GM12801 (cell line): ENCODE measurements around the gene ZNF839.

Experiments used
- TF ChIP-seq, protein P1 (sequence below): IDR thresholded peaks from one replicate; pipeline ENCODE4 v1.5.1; 2011; ENCODE audit warnings: control low read depth; ENCODE audit not compliant: insufficient read length; ENCODE audit errors: extremely low read depth

The ZNF839 gene

DNA sequence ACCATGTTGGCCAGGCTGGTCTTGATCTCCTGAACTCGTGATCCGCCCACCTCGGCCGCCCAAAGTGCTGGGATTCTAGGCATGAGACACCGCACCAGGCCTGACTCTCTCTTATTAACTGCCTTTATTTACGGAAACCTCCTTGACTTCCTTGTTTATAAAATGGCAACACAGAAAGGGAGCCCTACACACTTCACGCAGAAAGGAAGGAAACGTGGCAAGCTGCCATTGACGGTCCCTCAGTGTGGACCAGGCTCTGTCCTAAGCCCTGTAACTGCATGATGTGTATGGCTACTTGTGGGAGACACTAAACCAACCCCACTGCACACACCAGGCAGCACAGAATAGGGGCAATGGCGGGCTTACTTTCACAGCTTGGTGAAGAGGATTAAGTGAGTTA lies 31.5 kb downstream of the ZNF839 start:
- TF ChIP-seq, protein P1, sequence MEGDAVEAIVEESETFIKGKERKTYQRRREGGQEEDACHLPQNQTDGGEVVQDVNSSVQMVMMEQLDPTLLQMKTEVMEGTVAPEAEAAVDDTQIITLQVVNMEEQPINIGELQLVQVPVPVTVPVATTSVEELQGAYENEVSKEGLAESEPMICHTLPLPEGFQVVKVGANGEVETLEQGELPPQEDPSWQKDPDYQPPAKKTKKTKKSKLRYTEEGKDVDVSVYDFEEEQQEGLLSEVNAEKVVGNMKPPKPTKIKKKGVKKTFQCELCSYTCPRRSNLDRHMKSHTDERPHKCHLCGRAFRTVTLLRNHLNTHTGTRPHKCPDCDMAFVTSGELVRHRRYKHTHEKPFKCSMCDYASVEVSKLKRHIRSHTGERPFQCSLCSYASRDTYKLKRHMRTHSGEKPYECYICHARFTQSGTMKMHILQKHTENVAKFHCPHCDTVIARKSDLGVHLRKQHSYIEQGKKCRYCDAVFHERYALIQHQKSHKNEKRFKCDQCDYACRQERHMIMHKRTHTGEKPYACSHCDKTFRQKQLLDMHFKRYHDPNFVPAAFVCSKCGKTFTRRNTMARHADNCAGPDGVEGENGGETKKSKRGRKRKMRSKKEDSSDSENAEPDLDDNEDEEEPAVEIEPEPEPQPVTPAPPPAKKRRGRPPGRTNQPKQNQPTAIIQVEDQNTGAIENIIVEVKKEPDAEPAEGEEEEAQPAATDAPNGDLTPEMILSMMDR, result no peak

DNA sequence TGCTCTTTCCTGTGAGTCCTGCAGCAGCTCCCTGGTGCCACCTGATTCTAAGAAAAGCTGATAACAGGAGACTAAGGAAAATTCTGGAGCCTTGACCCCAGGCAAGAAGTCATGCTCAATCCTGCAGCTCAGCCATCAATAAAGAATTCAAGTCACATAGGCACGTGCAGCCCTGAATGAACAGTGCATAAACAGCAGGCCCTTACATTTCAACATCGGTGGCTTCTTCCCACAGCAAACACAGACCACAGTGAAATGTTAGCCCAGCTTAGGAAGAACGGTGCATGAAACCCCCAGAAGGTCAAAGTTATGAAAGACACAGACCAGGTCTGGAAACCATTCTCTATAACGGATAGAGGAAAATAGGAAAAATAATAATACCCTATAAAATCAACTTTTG lies 32.7 kb downstream of the ZNF839 start:
- TF ChIP-seq, protein P1, result no peak

DNA sequence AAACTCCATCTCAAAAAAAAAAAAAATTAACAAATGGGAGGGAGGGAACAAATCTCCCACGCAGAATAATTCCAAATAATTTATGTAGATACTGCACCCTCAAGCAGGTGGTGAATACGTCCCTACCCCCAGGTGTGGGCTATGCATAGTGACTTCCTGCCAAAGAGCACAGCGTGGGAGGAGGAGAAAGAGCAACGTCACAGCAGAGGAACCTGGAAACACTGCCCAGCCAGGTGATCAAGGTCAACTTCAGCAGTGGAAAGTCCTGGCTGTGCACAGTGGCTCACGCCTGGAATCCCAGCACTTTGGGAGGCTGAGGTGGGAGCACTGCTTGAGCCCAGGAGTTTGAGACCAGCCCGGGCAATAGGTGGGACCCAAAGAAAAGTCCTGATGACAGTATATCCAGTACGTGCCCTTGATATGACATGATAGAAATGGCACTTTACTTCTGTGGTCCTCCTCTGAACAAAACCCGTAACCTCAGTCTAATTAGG lies 33.6 kb downstream of the ZNF839 start:
- TF ChIP-seq, protein P1, result no peak

DNA sequence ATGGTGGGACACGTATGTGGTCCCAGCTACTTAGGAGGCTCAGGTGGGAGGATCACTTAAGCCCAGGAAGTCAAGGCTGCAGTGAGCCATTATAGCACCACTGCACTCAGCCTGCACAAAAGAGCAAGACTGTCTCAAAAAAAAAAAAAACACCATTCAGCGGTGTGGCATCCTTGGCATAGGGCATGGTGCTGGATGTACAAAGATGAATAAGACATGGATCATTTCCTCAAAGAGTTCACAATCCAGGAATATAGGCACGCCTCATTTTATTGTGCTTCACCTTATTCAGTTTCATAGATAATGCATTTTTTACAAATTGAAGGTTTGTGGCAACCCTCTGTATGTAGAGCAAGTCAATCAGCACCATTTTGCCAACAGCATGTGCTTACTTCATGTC lies 36.7 kb downstream of the ZNF839 start:
- TF ChIP-seq, protein P1, result no peak

DNA sequence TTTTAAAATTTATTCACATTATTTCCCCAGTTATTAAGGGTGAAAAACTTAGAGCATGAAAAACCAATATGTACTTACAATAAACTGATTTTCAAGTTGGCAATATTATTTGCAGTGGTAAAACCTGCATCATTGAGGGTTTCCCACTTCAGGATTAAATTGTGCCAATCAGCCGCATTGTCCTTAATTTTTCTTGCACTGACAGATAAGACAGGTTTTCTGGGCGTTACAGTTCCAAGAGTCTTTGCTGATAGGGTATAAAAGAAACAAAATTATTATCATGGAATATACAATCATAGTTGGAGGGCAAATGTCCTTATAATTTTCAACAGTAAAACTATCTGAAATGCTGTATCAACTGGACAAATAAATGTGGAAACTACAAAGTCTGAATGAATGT lies 39.8 kb downstream of the ZNF839 start:
- TF ChIP-seq, protein P1, result no peak

DNA sequence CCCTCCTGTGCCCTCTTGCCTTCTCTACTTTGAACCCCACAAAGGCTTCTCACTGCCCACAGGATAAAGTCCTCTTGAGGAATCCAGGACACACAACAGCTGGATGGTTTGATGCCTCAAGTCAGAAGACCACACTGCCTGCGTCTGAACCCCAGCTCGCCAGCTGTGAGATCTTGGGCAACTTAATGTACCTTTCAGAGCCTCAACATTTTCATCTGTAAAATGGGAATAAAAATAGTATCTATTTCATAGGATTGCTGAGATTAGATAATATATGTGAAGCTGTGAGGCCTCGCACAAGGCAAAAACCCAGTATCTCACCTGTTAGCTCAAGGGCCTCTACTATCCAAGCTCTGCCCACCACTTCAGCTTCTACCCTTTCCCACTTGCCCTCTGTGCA lies 40.8 kb downstream of the ZNF839 start:
- TF ChIP-seq, protein P1, result no peak

DNA sequence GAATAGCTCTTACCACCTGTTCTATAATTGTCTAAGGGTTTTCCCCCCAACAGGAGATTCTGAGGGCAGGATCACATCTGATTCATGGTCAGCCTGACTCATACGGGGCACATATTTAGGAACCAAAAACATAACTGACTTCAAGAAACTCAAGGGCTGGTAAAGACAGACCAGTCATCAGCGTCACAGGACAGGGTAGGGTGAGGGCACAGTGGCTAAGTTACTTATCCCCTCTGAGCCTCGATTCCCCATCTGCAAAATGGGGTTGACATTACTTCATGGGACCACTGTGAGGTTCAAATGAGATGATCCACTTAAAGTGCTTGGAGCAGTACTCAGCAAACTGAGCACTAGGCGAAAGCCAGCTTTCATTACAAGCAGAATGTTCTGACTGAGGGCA lies 42.5 kb downstream of the ZNF839 start:
- TF ChIP-seq, protein P1, result no peak
